Measurements from ENCODE around the gene CTSE.

CTSE gene
- long read RNA-seq, result 0 reads

- no peak within 1 kb of the TSS for H3K27ac ChIP-seq (replicated peaks)
- no peak within 1 kb of the TSS for H3K4me3 ChIP-seq (replicated peaks; ENCODE audit: insufficient read depth, low read length)
- no peak for TF ChIP-seq REST (IDR thresholded peaks at IDR 0.05; ENCODE audit: insufficient replicate concordance, low read depth)
- no peak for TF ChIP-seq POLR2AphosphoS5 (IDR thresholded peaks at IDR 0.05; ENCODE audit: low read depth)
- H3K27me3 ChIP-seq (ENCODE audit: insufficient read depth, poor library complexity, severe bottlenecking), result no peaks in the 10 kb centered on the region
- DNase-seq (ENCODE audit: low read depth in 1 of 2, low spot score in 1 of 2), result no peak
These were observed at the start of gene CTSE for GRCh38 chr1:206023695-206024094. Gene CTSE, minus strand, starts transcription at chr1:206023895. Its CDS starts 104 bp downstream, at chr1:206023791.

- DNase-seq (ENCODE audit: low read depth in 1 of 2, low spot score in 1 of 2), result peak in 1 of 2 experiments; percentile 68
- Histone ChIP-seq H3K27ac (replicated peaks) (no peak overlapping the region), H3K27me3 (ENCODE audit: insufficient read depth, poor library complexity, severe bottlenecking) (no peaks in the 10 kb centered on the region), H3K4me3 (replicated peaks; ENCODE audit: insufficient read depth, low read length) (no peak overlapping the region)
- TF ChIP-seq CTCF (IDR thresholded peaks at IDR 0.05; ENCODE audit: insufficient read depth, low read length), result no peak
- no peak for TF ChIP-seq POLR2AphosphoS5 (IDR thresholded peaks at IDR 0.05; ENCODE audit: low read depth)
- peak; percentile 58; the same call in 1 of the 2 replicates for TF ChIP-seq SPI1 (IDR thresholded peaks at IDR 0.05; ENCODE audit: borderline replicate concordance, low read depth)
- TF ChIP-seq REST (IDR thresholded peaks at IDR 0.05; ENCODE audit: insufficient replicate concordance, low read depth), result no peak
- TF ChIP-seq GABPA (IDR thresholded peaks at IDR 0.05; ENCODE audit: low read depth), result no peak
These were observed 47.1 kb upstream of the CTSE start for GRCh38 chr1:206070627-206071304.

GRCh38 chr1:206068314-206068713 lies 44.6 kb upstream of the CTSE start:
- DNase-seq (ENCODE audit: low read depth in 1 of 2, low spot score in 1 of 2), result no peak
- H3K4me3 ChIP-seq (replicated peaks; ENCODE audit: insufficient read depth, low read length), result no peak overlapping the region
- no peaks in the 10 kb centered on the region for H3K27me3 ChIP-seq (ENCODE audit: insufficient read depth, poor library complexity, severe bottlenecking)
- H3K27ac ChIP-seq (replicated peaks), result peak overlapping the region; percentile 8
- TF ChIP-seq SPI1 (IDR thresholded peaks at IDR 0.05; ENCODE audit: borderline replicate concordance, low read depth), result peak; percentile 69
- TF ChIP-seq CTCF (IDR thresholded peaks at IDR 0.05; ENCODE audit: insufficient read depth, low read length), result no peak
- TF ChIP-seq GABPA (IDR thresholded peaks at IDR 0.05; ENCODE audit: low read depth), result no peak

- TF ChIP-seq SPI1 (IDR thresholded peaks at IDR 0.05; ENCODE audit: borderline replicate concordance, low read depth) (no peak), POLR2AphosphoS5 (IDR thresholded peaks at IDR 0.05; ENCODE audit: low read depth) (no peak), CTCF (IDR thresholded peaks at IDR 0.05; ENCODE audit: insufficient read depth, low read length) (no peak), REST (IDR thresholded peaks at IDR 0.05; ENCODE audit: insufficient replicate concordance, low read depth) (no peak)
- H3K27ac ChIP-seq (replicated peaks), result peak overlapping the region; percentile 8
- H3K4me3 ChIP-seq (replicated peaks; ENCODE audit: insufficient read depth, low read length), result no peak overlapping the region
- no peaks in the 10 kb centered on the region for H3K27me3 ChIP-seq (ENCODE audit: insufficient read depth, poor library complexity, severe bottlenecking)
- DNase-seq (ENCODE audit: low read depth in 1 of 2, low spot score in 1 of 2), result peak in 1 of 2 experiments; percentile 49
These were observed 44.0 kb upstream of the CTSE start for GRCh38 chr1:206067486-206068227.
